ENCODE measurements around the gene USP14. TPM values are rescaled to one million over a fixed set of nuclear protein-coding genes. Genes with fewer than 3 reads are reported as not detected.
"Not testable (repeated sequence)": the region's sequence is repeated elsewhere in the genome, so short reads cannot be mapped to it uniquely, and the experiment has no call there.

USP14 gene
- total RNA-seq (2022) (73.2 and 74.4 TPM in 2 replicates), Bru-seq, nascent RNA (percentile 94 among the genes with signal in this experiment), BruChase-seq, experiment 1, labeled RNA remaining after a 6-hour chase (percentile 91 among the genes with signal in this experiment), BruChase-seq, experiment 2, labeled RNA remaining after a 2-hour chase (percentile 90 among the genes with signal in this experiment)
- long read RNA-seq, full-length matches to known transcripts = 107 of 125 reads
- long read RNA-seq, partial matches to known transcripts = 8 of 125 reads
- long read RNA-seq, other reads (novel, unspliced or antisense) = 10 of 125 reads

- Mint-ChIP-seq H3K27me3 (ENCODE audit: unreplicated experiment) (no peaks in the 10 kb centered on the region), H3K4me3 (ENCODE audit: low read depth, unreplicated experiment) (peak within 1 kb of the TSS; percentile 78), H3K4me1 (ENCODE audit: low read depth, unreplicated experiment) (peaks cover 9% of the 10 kb centered on the region), H3K36me3 (ENCODE audit: insufficient read depth, unreplicated experiment) (peaks cover 35% of the 10 kb centered on the region), H3K9me3 (ENCODE audit: low read depth, unreplicated experiment) (no peaks in the 10 kb centered on the region), H3K27ac (ENCODE audit: unreplicated experiment) (peak within 1 kb of the TSS; percentile 76)
- BruUV-seq (replicated peaks) = no TSS peak
- peak; percentile 97 for DNase-seq
- CTCF ChIA-PET = interaction anchor here (0.5 to 0.6 kb wide), 2 partner anchors 107 to 533 kb away, joined by 3 read pairs; no protein-coding TSS in a partner anchor
- intact Hi-C loops (cut with micrococcal nuclease; ENCODE audit: unreplicated experiment) = no loop called here
- TF ChIP-seq CTCF (IDR thresholded peaks at IDR 0.05; ENCODE audit: unreplicated experiment) = no peak
These were observed at the start of gene USP14 for GRCh38 chr18:158128-159036. USP14 (plus strand) TSS chr18:158557; CDS start chr18:158699, 142 bp downstream.

DNA sequence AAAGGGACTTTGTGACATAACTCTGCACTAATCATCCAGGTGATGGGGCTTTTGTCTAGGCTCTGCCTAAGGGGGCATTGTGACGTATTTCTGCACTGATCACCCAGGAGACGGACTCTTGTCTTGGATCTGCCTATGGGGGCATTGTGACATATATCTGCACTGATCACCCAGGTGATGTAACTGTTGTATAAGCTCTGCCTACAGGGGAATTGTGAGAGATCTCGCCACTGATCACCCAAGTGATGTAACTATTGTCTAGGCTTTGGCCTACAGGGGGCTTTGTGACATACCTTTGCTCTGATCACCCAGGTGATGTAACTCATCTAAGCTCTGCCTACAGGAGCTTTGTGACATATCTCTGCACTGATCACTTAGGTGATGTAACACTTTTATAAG, 49.7 kb upstream of the USP14 start:
- Mint-ChIP-seq H3K9me3 (ENCODE audit: low read depth, unreplicated experiment) (peaks cover 14% of the 10 kb centered on the region), H3K36me3 (ENCODE audit: insufficient read depth, unreplicated experiment) (peaks cover 25% of the 10 kb centered on the region), H3K4me1 (ENCODE audit: low read depth, unreplicated experiment) (peaks cover 18% of the 10 kb centered on the region), H3K27me3 (ENCODE audit: unreplicated experiment) (peaks cover 10% of the 10 kb centered on the region)
- intact Hi-C loops (cut with micrococcal nuclease; ENCODE audit: unreplicated experiment); DNase-seq; H3K27ac Mint-ChIP-seq (ENCODE audit: unreplicated experiment); H3K4me3 Mint-ChIP-seq (ENCODE audit: low read depth, unreplicated experiment); CTCF ChIA-PET; BruUV-seq (replicated peaks): not testable (repeated sequence)

GRCh38 chr18:109130-109921, 49.0 kb upstream of the USP14 start:
- H3K36me3 Mint-ChIP-seq (ENCODE audit: insufficient read depth, unreplicated experiment) = peaks cover 25% of the 10 kb centered on the region
- DNase-seq; intact Hi-C loops (cut with micrococcal nuclease; ENCODE audit: unreplicated experiment); H3K27me3 Mint-ChIP-seq (ENCODE audit: unreplicated experiment); CTCF ChIA-PET; H3K4me3 Mint-ChIP-seq (ENCODE audit: low read depth, unreplicated experiment); BruUV-seq (replicated peaks): not testable (repeated sequence)
- H3K27ac Mint-ChIP-seq (ENCODE audit: unreplicated experiment) = peak overlapping the region; percentile 18
- peaks cover 12% of the 10 kb centered on the region for H3K4me1 Mint-ChIP-seq (ENCODE audit: low read depth, unreplicated experiment)
- peaks cover 14% of the 10 kb centered on the region for H3K9me3 Mint-ChIP-seq (ENCODE audit: low read depth, unreplicated experiment)

DNA sequence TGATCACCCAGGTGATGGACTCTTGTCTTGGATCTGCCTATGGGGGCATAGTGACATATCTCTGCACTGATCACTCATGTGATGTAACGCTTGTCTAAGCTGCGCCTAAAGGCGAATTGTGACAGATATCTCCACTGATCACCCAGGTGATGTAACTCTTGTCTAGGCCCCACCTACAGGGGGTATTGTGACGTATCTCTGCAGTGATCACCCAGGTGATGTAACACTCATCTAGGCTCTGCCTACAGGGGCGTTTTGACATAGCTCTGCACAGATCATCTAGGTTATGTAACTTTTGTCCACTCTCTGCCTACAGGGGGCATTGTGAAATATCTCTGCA, 48.5 kb upstream of the USP14 start:
- H3K36me3 Mint-ChIP-seq (ENCODE audit: insufficient read depth, unreplicated experiment) = peaks cover 25% of the 10 kb centered on the region
- peak overlapping the region; percentile 18 for H3K27ac Mint-ChIP-seq (ENCODE audit: unreplicated experiment)
- intact Hi-C loops (cut with micrococcal nuclease; ENCODE audit: unreplicated experiment); H3K4me1 Mint-ChIP-seq (ENCODE audit: low read depth, unreplicated experiment); CTCF ChIA-PET; H3K27me3 Mint-ChIP-seq (ENCODE audit: unreplicated experiment); DNase-seq; BruUV-seq (replicated peaks); H3K4me3 Mint-ChIP-seq (ENCODE audit: low read depth, unreplicated experiment): not testable (repeated sequence)
- H3K9me3 Mint-ChIP-seq (ENCODE audit: low read depth, unreplicated experiment) = peaks cover 14% of the 10 kb centered on the region

DNA sequence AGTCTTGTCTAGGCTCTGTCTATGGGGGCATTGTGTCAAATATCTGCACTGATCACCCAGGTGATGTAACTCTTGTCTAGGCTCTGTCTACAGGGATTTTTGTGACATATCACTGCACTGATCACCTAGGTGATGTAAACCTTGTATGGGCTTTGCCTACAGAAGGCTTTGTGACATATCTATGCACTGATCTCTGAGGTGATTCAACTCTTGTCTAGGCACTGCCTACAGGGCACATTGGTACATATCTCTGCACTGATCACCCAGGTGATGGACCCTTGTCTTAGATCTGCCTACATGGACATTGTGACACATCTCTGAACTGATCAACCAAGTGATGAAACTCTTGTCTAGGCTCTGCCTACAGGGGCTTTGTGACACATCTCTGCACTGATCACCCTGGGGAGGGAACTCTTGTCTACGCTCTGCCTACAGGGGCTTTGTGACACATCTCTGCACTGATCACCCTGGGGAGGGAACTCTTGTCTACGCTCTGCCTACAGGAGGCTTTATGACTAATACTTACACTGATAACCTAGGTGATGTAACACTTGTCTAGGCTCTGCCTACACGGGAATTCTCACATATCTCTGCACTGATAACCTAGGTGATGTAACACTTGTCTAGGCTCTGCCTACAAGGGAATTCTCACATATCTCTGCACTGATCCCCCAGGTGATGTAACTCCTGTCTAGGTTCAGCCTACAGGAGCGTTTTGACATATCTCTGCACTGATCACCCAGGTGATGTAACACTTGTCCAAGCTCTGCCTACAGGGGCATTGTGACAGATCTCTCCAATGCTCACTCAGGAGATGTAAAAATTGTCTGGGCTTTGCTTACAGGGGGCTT, 47.8 kb upstream of the USP14 start:
- BruUV-seq (replicated peaks); H3K27me3 Mint-ChIP-seq (ENCODE audit: unreplicated experiment); intact Hi-C loops (cut with micrococcal nuclease; ENCODE audit: unreplicated experiment); DNase-seq; CTCF ChIA-PET; H3K4me1 Mint-ChIP-seq (ENCODE audit: low read depth, unreplicated experiment): not testable (repeated sequence)
- Mint-ChIP-seq H3K9me3 (ENCODE audit: low read depth, unreplicated experiment) (peaks cover 14% of the 10 kb centered on the region), H3K27ac (ENCODE audit: unreplicated experiment) (peak overlapping the region; percentile 82), H3K36me3 (ENCODE audit: insufficient read depth, unreplicated experiment) (peaks cover 25% of the 10 kb centered on the region), H3K4me3 (ENCODE audit: low read depth, unreplicated experiment) (peak overlapping the region; percentile 72)

Data from Calu3 (cell line).